Activated B cell treated with CpG ODN at 0.5 μM for 24 hours (primary cell): ENCODE data around the gene CUTA. TPM values are rescaled to one million over a fixed set of nuclear protein-coding genes. Genes with fewer than 3 reads are reported as not detected.
"Not testable (repeated sequence)": the region's sequence is repeated elsewhere in the genome, so short reads cannot be mapped to it uniquely, and the experiment has no call there.

Source experiments
- ATAC-seq: fragments of 200-7000 bp; cut with Tn5 transposase; one replicate; pipeline ENCODE4 v1.10.0; 2021; ENCODE audit warnings: low read depth, mild to moderate bottlenecking, moderate library complexity
- CTCF ChIA-PET: fragments of 350-600 bp; sonication (Branson Sonifier 250); formaldehyde crosslinking; loops from one replicate; lab custom pipeline; 2021; ENCODE audit warnings: antibody characterized with exemption; lab: Charles Lee
- POLR2A ChIA-PET: fragments of 350-600 bp; sonication (Branson Sonifier 250); formaldehyde crosslinking; loops from one replicate; lab custom pipeline; 2021; ENCODE audit warnings: antibody characterized with exemption; lab: Charles Lee
- DNase-seq: peaks from one replicate; pipeline ENCODE4 v3.0.0; 2022
- H3K27ac Mint-ChIP-seq: one replicate; pipeline ENCODE4 v1.8.0; 2020; ENCODE audit warnings: mixed read lengths
- H3K27me3 Mint-ChIP-seq: one replicate; pipeline ENCODE4 v1.8.0; 2021; ENCODE audit warnings: mixed read lengths
- H3K36me3 Mint-ChIP-seq: one replicate; pipeline ENCODE4 v1.8.0; 2021; ENCODE audit warnings: low read depth, mixed read lengths
- H3K4me1 Mint-ChIP-seq: one replicate; pipeline ENCODE4 v1.8.0; 2021; ENCODE audit warnings: mixed read lengths
- H3K4me3 Mint-ChIP-seq: one replicate; pipeline ENCODE4 v1.8.0; 2020; ENCODE audit warnings: mild to moderate bottlenecking, mixed read lengths
- H3K9me3 Mint-ChIP-seq: one replicate; pipeline ENCODE4 v1.8.0; 2020; ENCODE audit warnings: mixed read lengths
- CTCF ChIP-seq: fragments of 200-600 bp; IDR thresholded peaks from one replicate; pipeline ENCODE4 v1.8.0; 2022; ENCODE audit warnings: antibody characterized with exemption, mild to moderate bottlenecking
- intact Hi-C: fragments of 100-400 bp; cut with micrococcal nuclease; formaldehyde crosslinking; loops from one replicate; pipeline ENCODE4 v1.15.1; 2024
- total RNA-seq: library from RNA; stranded (reverse); gene quantifications from 2 replicates; pipeline ENCODE4 v1.2.3, GENCODE V29; 2022

The CUTA gene
- total RNA-seq, 1 donor from 2014 or later, result 111 TPM

GRCh38 chr6:33390173-33390572 is 27.7 kb downstream of the CUTA start:
- intact Hi-C loops, result loop anchor here (2.0 kb wide), 2 partner anchors 101 to 1989 kb away; no protein-coding TSS in a partner anchor
- ChIA-PET CTCF (interaction anchor here (1.2 to 1.9 kb wide), 4 partner anchors 36 to 217 kb away, joined by 5 to 13 read pairs (median 6); no protein-coding TSS in a partner anchor), POLR2A (interaction anchor here (0.9 to 1.9 kb wide), 5 partner anchors 36 to 112 kb away, joined by 3 to 13 read pairs (median 6); partner anchors contain the start of genes B3GALT4, TAPBP and ZBTB9)
- DNase-seq (no peak), ATAC-seq (no peak)
- no peak overlapping the region for H3K4me3 Mint-ChIP-seq
- no peaks in the 10 kb centered on the region for H3K9me3 Mint-ChIP-seq
- peaks cover 25% of the 10 kb centered on the region for H3K4me1 Mint-ChIP-seq
- no peaks in the 10 kb centered on the region for H3K27me3 Mint-ChIP-seq
- no peak for TF ChIP-seq CTCF
- H3K27ac Mint-ChIP-seq, result peak overlapping the region; percentile 95
- no peaks in the 10 kb centered on the region for H3K36me3 Mint-ChIP-seq

GRCh38 chr6:33384581-33385020 is 33.3 kb downstream of the CUTA start:
- POLR2A ChIA-PET, result interaction anchor here (0.6 to 0.7 kb wide), 2 partner anchors 86 to 320 kb away, joined by 3 to 5 read pairs; partner anchors contain the start of gene RGL2
- intact Hi-C loops, result no loop called here
- H3K9me3 Mint-ChIP-seq, result no peaks in the 10 kb centered on the region
- no peaks in the 10 kb centered on the region for H3K27me3 Mint-ChIP-seq
- DNase-seq (no peak), ATAC-seq (no peak)
- no peaks in the 10 kb centered on the region for H3K36me3 Mint-ChIP-seq
- H3K4me1 Mint-ChIP-seq, result no peaks in the 10 kb centered on the region
- H3K27ac Mint-ChIP-seq, result no peak overlapping the region
- H3K4me3 Mint-ChIP-seq, result no peak overlapping the region
- CTCF ChIA-PET, result no interaction called here
- TF ChIP-seq CTCF, result no peak

GRCh38 chr6:33383427-33384185 is 34.3 kb downstream of the CUTA start:
- ATAC-seq, result no peak
- CTCF ChIA-PET, result no interaction called here
- H3K4me3 Mint-ChIP-seq, result no peak overlapping the region
- H3K36me3 Mint-ChIP-seq, result no peaks in the 10 kb centered on the region
- TF ChIP-seq CTCF, result no peak
- DNase-seq, result no peak
- H3K27ac Mint-ChIP-seq, result no peak overlapping the region
- no peaks in the 10 kb centered on the region for H3K27me3 Mint-ChIP-seq
- no peaks in the 10 kb centered on the region for H3K4me1 Mint-ChIP-seq
- intact Hi-C loops, result no loop called here
- POLR2A ChIA-PET, result no interaction called here
- H3K9me3 Mint-ChIP-seq, result no peaks in the 10 kb centered on the region

GRCh38 chr6:33380272-33380981 is 37.5 kb downstream of the CUTA start:
- TF ChIP-seq CTCF, result no peak
- Mint-ChIP-seq H3K9me3 (no peaks in the 10 kb centered on the region), H3K4me1 (no peaks in the 10 kb centered on the region), H3K4me3 (no peak overlapping the region), H3K36me3 (no peaks in the 10 kb centered on the region), H3K27ac (no peak overlapping the region), H3K27me3 (no peaks in the 10 kb centered on the region)
- ATAC-seq (no peak), DNase-seq (no peak)
- ChIA-PET POLR2A (interaction anchor here (0.6 to 0.7 kb wide), 3 partner anchors 13 to 975 kb away, joined by 3 to 4 read pairs (median 3); no protein-coding TSS in a partner anchor), CTCF (no interaction called here)
- intact Hi-C loops, result no loop called here

GRCh38 chr6:33379184-33379583 is 38.7 kb downstream of the CUTA start:
- CTCF ChIA-PET, result not testable (repeated sequence)

More at GRCh38 chr6:33379184-33379583, 38.7 kb downstream of the CUTA start:
- POLR2A ChIA-PET, result interaction anchor here (0.7 to 1.1 kb wide), 2 partner anchors 108 to 315 kb away, joined by 4 to 8 read pairs; partner anchors contain the start of genes RPS18 and VPS52
- H3K27me3 Mint-ChIP-seq, H3K4me1 Mint-ChIP-seq, DNase-seq, H3K27ac Mint-ChIP-seq, intact Hi-C loops, H3K36me3 Mint-ChIP-seq, H3K9me3 Mint-ChIP-seq, H3K4me3 Mint-ChIP-seq, ATAC-seq: not testable (repeated sequence)
